HG02759 (cell line): ENCODE data around the gene CBFA2T3.

Source experiments
- ATAC-seq: cut with Tn5 transposase; IDR thresholded peaks from one replicate; pipeline ENCODE4 v1.9.1; 2021; ENCODE audit warnings: mild to moderate bottlenecking, moderate library complexity; ENCODE audit not compliant: unreplicated experiment

CBFA2T3 gene

GRCh38 chr16:88964636-88965035 lies 12.4 kb downstream of the CBFA2T3 start:
- no peak for ATAC-seq

DNA sequence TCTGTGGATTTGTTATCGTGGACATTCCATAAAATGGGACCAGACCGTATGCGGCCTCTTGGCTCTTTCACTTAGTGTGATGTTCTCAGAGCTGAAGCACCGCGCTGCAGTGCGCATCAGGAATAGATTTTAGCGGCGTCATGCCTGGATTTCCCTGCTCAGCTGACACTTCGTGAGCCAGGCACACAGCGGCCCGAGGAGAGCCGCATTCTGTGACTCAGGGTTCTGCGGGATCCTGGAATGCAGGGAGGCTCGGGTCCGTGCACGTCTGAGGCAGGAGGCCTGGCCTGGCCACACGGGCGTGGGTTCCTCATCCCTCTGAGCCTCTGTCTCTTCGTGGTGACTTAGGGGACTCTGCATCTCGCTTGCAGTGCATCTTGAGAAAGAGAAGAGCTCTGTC lies 13.4 kb downstream of the CBFA2T3 start:
- ATAC-seq, result no peak

- ATAC-seq, result no peak
Observed at GRCh38 chr16:88962478-88963152, 14.4 kb downstream of the CBFA2T3 start.

- no peak for ATAC-seq
Observed at GRCh38 chr16:88961011-88961410, 16.0 kb downstream of the CBFA2T3 start.

- no peak for ATAC-seq
Observed at GRCh38 chr16:88960516-88960915, 16.5 kb downstream of the CBFA2T3 start.

GRCh38 chr16:88959022-88959421 lies 18.0 kb downstream of the CBFA2T3 start:
- ATAC-seq, result no peak

- no peak for ATAC-seq
Observed at GRCh38 chr16:88957887-88958577, 19.0 kb downstream of the CBFA2T3 start.

DNA sequence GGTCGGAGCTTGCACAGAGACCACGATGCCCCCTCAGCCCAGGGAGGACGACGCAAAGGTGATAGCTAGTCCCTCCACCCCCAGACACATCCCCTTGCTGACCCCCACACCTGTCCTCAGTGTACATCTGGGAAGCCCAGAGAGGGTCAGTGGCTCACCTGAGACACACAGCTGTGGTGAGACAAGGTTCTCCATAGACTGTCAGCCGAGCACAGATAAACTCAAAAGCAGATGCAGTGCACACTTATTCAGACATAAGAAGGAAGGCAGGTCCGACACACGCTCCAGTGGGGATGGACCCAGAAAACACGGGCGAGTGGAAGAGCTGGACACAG lies 19.6 kb downstream of the CBFA2T3 start:
- ATAC-seq, result no peak

- ATAC-seq, result no peak
Observed at GRCh38 chr16:88956546-88957432, 20.2 kb downstream of the CBFA2T3 start.

GRCh38 chr16:88955906-88956305 lies 21.1 kb downstream of the CBFA2T3 start:
- ATAC-seq, result no peak

GRCh38 chr16:88953003-88953690 lies 23.9 kb downstream of the CBFA2T3 start:
- no peak for ATAC-seq

GRCh38 chr16:88951989-88952388 lies 25.0 kb downstream of the CBFA2T3 start:
- no peak for ATAC-seq

GRCh38 chr16:88951501-88951900 lies 25.5 kb downstream of the CBFA2T3 start:
- ATAC-seq, result no peak

- ATAC-seq, result no peak
Observed at GRCh38 chr16:88948781-88949490, 28.1 kb downstream of the CBFA2T3 start.

GRCh38 chr16:88945473-88945872 lies 31.5 kb downstream of the CBFA2T3 start:
- ATAC-seq, result no peak

- no peak for ATAC-seq
Observed at GRCh38 chr16:88943741-88944140, 33.3 kb downstream of the CBFA2T3 start.

DNA sequence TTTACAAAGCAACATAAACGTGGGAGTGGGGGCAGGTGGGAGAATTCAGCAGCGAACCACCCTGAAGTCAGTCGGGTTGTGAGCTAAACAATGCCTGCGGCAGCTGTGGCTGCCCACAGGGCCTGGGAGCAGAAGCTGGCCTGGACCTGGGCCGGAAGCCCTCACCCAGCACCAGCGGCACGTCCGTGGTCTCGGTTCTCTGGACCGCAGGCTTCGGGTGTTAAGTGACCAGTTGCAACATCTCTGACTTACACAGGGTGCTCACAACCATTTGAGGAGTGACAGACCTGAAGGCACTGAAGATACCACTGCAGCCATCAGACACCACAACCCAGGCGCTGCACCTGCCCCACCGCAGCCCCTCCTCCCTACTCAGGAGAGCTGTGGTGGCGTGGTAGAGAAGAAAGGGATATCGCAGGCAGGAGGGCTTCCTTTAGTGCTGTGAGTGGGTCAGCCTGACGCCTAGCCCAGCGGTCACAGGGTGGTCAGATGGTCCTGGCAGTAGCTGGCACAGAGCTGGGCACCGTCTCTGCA lies 33.8 kb downstream of the CBFA2T3 start:
- ATAC-seq, result no peak

DNA sequence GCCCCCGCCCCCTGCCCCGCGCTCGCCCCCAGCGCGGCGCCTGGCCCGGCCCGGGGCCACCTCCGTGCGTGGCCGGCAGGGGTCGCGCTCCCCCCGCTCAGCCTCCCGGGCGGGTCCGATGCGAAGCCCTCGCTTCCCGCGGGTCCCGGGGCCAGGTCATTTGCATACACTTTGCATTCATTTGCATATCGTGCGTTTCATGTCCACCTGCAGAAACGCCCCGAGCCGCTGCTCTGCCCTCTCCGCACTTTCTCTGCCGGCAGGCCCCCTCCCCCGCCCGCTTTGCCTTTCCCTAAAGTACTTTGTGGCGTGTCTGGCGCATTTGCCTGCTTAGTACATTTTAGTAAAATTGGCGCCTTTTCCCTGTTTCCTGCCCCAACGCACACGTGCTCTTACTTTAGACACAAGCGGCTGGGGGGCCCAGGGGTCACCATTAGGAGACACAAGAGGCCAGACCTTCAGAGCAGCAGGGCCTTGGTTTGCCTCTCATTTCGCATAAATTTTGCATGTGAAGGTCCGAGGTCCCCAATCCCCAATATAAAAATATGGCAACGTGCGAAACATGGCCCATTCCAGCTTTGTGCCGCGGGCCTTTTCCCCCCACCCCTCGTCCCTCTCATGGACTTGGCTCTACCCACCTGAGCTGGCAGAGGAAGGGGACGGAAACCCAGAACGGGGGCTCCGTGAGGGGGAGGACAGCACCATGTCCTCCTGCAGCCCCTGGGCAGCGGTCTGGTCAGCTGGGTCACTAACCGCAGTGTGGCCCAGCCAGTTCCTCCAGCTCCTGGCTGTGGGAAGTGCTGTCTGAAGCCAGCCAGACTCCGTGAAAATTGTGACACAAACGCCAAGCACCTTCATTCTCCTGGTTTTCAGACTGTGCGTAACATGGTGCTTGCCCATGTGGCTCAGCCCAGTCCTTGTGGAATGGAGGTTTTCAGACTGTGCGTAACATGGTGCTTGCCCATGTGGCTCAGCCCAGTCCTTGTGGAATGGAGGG lies 34.8 kb downstream of the CBFA2T3 start:
- ATAC-seq, result peak; percentile 61
